ENCODE results near the gene ALG12. TPM values are rescaled to one million over a fixed set of nuclear protein-coding genes. Genes with fewer than 3 reads are reported as not detected.
"Not testable (repeated sequence)": the region's sequence is repeated elsewhere in the genome, so short reads cannot be mapped to it uniquely, and the experiment has no call there.

Gene ALG12
- total and polyA plus RNA-seq, 2 experiments from 2014 or later, result 18.7 to 23.3 TPM

GRCh38 chr22:49946612-49947295, 28.5 kb upstream of the ALG12 start (continued):
- TF ChIP-seq ZNF462 (CRISPR knock-in tag; IDR thresholded peaks at IDR 0.05) (no peak), POLR2AphosphoS5 (IDR thresholded peaks at IDR 0.05; ENCODE audit: low read depth) (no peak), EZH2 (IDR thresholded peaks at IDR 0.05; ENCODE audit: low read depth, unreplicated experiment) (no peak), ZNF114 (CRISPR knock-in tag; IDR thresholded peaks at IDR 0.05) (no peak)

GRCh38 chr22:49945042-49945794, 27.0 kb upstream of the ALG12 start:
- not testable (repeated sequence) for H2AFZ ChIP-seq; H3K9me3 Mint-ChIP-seq; H3K79me2 ChIP-seq (replicated peaks; ENCODE audit: insufficient read depth); H3K4me3 ChIP-seq; H3K36me3 Mint-ChIP-seq (ENCODE audit: low read depth); DNase-seq (ENCODE audit: low spot score); H3F3A ChIP-seq (replicated peaks; ENCODE audit: low read depth); ATAC-seq; H3K4me2 ChIP-seq; H3K36me3 ChIP-seq (ENCODE audit: insufficient read depth); H4K20me1 ChIP-seq (replicated peaks; ENCODE audit: insufficient read depth); H3K9me2 ChIP-seq (ENCODE audit: insufficient read depth); H3K27ac ChIP-seq (ENCODE audit: low read depth); H3K27me3 ChIP-seq (ENCODE audit: insufficient read depth); H3K4me3 Mint-ChIP-seq; H3K27me3 Mint-ChIP-seq (ENCODE audit: insufficient read depth, low read depth, poor library complexity); H3K27ac Mint-ChIP-seq
- H3K4me1 Mint-ChIP-seq, result peaks cover 16% of the 10 kb centered on the region
- peaks cover 10% of the 10 kb centered on the region; the same call in 1 of the 2 replicates for H3K4me1 ChIP-seq (ENCODE audit: insufficient read depth)

Data from GM23338 (cell line).